Panc1 (cell line): ENCODE measurements around the gene MAPKAPK3. TPM values are rescaled to one million over a fixed set of nuclear protein-coding genes. Genes with fewer than 3 reads are reported as not detected.

ENCODE experiments used
- ATAC-seq: fragments of 200-7000 bp; cut with Tn5 transposase; 2 replicates; pipeline ENCODE4 v1.9.1; 2020; ENCODE audit warnings: mild to moderate bottlenecking, moderate library complexity
- BruUV-seq: library from RNA; stranded (reverse); fragments of 400-500 nt; replicated peaks from 2 replicates; lab custom pipeline; 2021; lab: Mats Ljungman, UMichigan
- CTCF ChIA-PET: fragments of 300-600 bp; sonication (Branson Sonifier 250); formaldehyde crosslinking; loops from one replicate; lab custom pipeline; 2022; ENCODE audit warnings: antibody characterized with exemption; lab: Charles Lee
- POLR2A ChIA-PET: fragments of 300-600 bp; sonication (Branson Sonifier 250); formaldehyde crosslinking; loops from one replicate; lab custom pipeline; 2022; ENCODE audit warnings: antibody characterized with exemption; lab: Charles Lee
- DNase-seq: peaks from one replicate; pipeline ENCODE4 v3.0.0-alpha.2; 2010; ENCODE audit warnings: low read depth, low spot score
- H3K27ac ChIP-seq: 2 replicates; pipeline ENCODE4 v1.5.1; 2011; ENCODE audit warnings: mild to moderate bottlenecking, low read length, inconsistent platforms
- H3K27me3 ChIP-seq: fragments of 200-500 bp; sonication (Bioruptor generic); 2 replicates; pipeline ENCODE4 v1.6.0; 2014; ENCODE audit warnings: low read length, inconsistent platforms; ENCODE audit not compliant: control insufficient read depth, insufficient read depth
- H3K36me3 ChIP-seq: fragments of 200-500 bp; sonication (Bioruptor generic); 2 replicates; pipeline ENCODE4 v1.5.1; 2014; ENCODE audit warnings: inconsistent platforms, mild to moderate bottlenecking, low read length, moderate library complexity; ENCODE audit not compliant: control insufficient read depth, insufficient read depth
- H3K4me1 ChIP-seq: 2 replicates; pipeline ENCODE4 v1.5.1; 2011; ENCODE audit warnings: inconsistent platforms, mild to moderate bottlenecking, low read length, moderate library complexity; ENCODE audit not compliant: control insufficient read depth, insufficient read depth
- H3K4me3 ChIP-seq, 2 experiments: 2 replicates each; pipeline ENCODE4 v1.5.1; 2011 to 2012; ENCODE audit warnings: low read depth in 2 of 2, low read length in 2 of 2, mild to moderate bottlenecking in 2 of 2, inconsistent platforms in 1 of 2, moderate library complexity in 1 of 2
- H3K9me3 ChIP-seq: fragments of 200-500 bp; sonication (Bioruptor generic); 2 replicates; pipeline ENCODE4 v1.5.1; 2014; ENCODE audit warnings: low read depth, mild to moderate bottlenecking, inconsistent platforms, low read length, moderate library complexity; ENCODE audit not compliant: control insufficient read depth, insufficient read depth
- POLR2AphosphoS5 ChIP-seq: IDR thresholded peaks from 2 replicates; pipeline ENCODE4 v1.6.1; 2012; ENCODE audit warnings: mild to moderate bottlenecking, low read depth, low read length, moderate library complexity
- SIN3A ChIP-seq: IDR thresholded peaks from 2 replicates; pipeline ENCODE4 v1.6.1; 2012; ENCODE audit warnings: low read depth, mild to moderate bottlenecking, low read length, moderate library complexity, borderline replicate concordance; ENCODE audit not compliant: insufficient read depth
- TCF7L2 ChIP-seq: IDR thresholded peaks from 2 replicates; pipeline ENCODE4 v1.6.1; 2011; ENCODE audit warnings: mild to moderate bottlenecking, low read depth, low read length, inconsistent platforms
- in situ Hi-C: cut with HindIII; loops from 2 replicates; pipeline ENCODE4 v1.10.0; 2016; ENCODE audit warnings: low sequenced_read_pairs, low pct_unique_long_range_greater_than_20kb
- intact Hi-C: fragments of 100-400 bp; cut with micrococcal nuclease; formaldehyde crosslinking; loops from one replicate; pipeline ENCODE4 v1.10.0; 2022; ENCODE audit not compliant: unreplicated experiment
- total RNA-seq: library from RNA; stranded (reverse); gene quantifications from one replicate; pipeline ENCODE4 v1.2.1, GENCODE V29; 2021; ENCODE audit not compliant: unreplicated experiment
- TF ChIP-seq, protein P1 (sequence below), 2 experiments: IDR thresholded peaks; 2 replicates each; pipeline ENCODE4 v1.6.1; 2011 to 2012; ENCODE audit warnings: low read depth in 2 of 2, control low read depth in 1 of 2, low read length in 1 of 2, mild to moderate bottlenecking in 1 of 2, moderate library complexity in 1 of 2; ENCODE audit not compliant: insufficient read depth in 1 of 2
- TF ChIP-seq, protein P2 (sequence below): fragments of 450-650 bp; IDR thresholded peaks from 2 replicates; pipeline ENCODE4 v1.5.1; 2017; ENCODE audit warnings: mild to moderate bottlenecking

MAPKAPK3 gene
- total RNA-seq, 1 experiment from 2014 or later = 14.8 TPM

DNA sequence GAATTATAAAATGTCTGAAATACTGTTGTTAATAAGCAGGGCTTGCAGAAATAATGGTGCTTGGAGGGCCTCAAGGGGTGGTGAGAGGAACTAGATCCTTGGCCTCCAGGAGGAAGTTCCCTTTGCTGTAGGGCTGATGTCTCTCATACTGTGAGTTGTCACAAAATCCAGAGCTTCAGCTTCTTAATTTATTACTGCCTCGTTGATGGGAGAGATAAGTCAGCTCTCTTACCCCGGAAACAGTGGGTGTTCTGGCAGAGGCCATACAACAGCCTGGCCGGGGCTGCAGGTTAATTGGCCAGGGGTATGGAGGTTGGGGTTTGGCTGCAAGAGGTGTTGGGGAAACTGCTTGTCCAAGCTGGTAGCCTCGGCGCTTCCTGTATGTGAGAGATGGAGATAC lies 15.5 kb downstream of the MAPKAPK3 start:
- no peaks in the 10 kb centered on the region for H3K9me3 ChIP-seq
- in situ Hi-C loops = no loop called here
- ChIA-PET CTCF (interaction anchor here (0.6 kb wide), 2 partner anchors 608 to 868 kb away, joined by 3 to 14 read pairs; no protein-coding TSS in a partner anchor), POLR2A (no interaction called here)
- DNase-seq = no peak
- no peak overlapping the region for H3K4me3 ChIP-seq
- no peaks in the 10 kb centered on the region for H3K27me3 ChIP-seq
- no peaks in the 10 kb centered on the region for H3K36me3 ChIP-seq
- no peaks in the 10 kb centered on the region for H3K4me1 ChIP-seq
- no TSS peak for BruUV-seq
- no peak overlapping the region for H3K27ac ChIP-seq
- TF ChIP-seq POLR2AphosphoS5 = no peak
- TF ChIP-seq TCF7L2 = no peak
- TF ChIP-seq, protein P1, sequence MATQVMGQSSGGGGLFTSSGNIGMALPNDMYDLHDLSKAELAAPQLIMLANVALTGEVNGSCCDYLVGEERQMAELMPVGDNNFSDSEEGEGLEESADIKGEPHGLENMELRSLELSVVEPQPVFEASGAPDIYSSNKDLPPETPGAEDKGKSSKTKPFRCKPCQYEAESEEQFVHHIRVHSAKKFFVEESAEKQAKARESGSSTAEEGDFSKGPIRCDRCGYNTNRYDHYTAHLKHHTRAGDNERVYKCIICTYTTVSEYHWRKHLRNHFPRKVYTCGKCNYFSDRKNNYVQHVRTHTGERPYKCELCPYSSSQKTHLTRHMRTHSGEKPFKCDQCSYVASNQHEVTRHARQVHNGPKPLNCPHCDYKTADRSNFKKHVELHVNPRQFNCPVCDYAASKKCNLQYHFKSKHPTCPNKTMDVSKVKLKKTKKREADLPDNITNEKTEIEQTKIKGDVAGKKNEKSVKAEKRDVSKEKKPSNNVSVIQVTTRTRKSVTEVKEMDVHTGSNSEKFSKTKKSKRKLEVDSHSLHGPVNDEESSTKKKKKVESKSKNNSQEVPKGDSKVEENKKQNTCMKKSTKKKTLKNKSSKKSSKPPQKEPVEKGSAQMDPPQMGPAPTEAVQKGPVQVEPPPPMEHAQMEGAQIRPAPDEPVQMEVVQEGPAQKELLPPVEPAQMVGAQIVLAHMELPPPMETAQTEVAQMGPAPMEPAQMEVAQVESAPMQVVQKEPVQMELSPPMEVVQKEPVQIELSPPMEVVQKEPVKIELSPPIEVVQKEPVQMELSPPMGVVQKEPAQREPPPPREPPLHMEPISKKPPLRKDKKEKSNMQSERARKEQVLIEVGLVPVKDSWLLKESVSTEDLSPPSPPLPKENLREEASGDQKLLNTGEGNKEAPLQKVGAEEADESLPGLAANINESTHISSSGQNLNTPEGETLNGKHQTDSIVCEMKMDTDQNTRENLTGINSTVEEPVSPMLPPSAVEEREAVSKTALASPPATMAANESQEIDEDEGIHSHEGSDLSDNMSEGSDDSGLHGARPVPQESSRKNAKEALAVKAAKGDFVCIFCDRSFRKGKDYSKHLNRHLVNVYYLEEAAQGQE (IDR thresholded peaks at IDR 0.05; ENCODE audit: insufficient read depth in 1 of 2, low read depth in 2 of 2, low read length in 1 of 2) = no peak
- no peak for TF ChIP-seq SIN3A
- TF ChIP-seq, protein P2, sequence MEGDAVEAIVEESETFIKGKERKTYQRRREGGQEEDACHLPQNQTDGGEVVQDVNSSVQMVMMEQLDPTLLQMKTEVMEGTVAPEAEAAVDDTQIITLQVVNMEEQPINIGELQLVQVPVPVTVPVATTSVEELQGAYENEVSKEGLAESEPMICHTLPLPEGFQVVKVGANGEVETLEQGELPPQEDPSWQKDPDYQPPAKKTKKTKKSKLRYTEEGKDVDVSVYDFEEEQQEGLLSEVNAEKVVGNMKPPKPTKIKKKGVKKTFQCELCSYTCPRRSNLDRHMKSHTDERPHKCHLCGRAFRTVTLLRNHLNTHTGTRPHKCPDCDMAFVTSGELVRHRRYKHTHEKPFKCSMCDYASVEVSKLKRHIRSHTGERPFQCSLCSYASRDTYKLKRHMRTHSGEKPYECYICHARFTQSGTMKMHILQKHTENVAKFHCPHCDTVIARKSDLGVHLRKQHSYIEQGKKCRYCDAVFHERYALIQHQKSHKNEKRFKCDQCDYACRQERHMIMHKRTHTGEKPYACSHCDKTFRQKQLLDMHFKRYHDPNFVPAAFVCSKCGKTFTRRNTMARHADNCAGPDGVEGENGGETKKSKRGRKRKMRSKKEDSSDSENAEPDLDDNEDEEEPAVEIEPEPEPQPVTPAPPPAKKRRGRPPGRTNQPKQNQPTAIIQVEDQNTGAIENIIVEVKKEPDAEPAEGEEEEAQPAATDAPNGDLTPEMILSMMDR = no peak
- intact Hi-C loops = no loop called here
- ATAC-seq = no peak

DNA sequence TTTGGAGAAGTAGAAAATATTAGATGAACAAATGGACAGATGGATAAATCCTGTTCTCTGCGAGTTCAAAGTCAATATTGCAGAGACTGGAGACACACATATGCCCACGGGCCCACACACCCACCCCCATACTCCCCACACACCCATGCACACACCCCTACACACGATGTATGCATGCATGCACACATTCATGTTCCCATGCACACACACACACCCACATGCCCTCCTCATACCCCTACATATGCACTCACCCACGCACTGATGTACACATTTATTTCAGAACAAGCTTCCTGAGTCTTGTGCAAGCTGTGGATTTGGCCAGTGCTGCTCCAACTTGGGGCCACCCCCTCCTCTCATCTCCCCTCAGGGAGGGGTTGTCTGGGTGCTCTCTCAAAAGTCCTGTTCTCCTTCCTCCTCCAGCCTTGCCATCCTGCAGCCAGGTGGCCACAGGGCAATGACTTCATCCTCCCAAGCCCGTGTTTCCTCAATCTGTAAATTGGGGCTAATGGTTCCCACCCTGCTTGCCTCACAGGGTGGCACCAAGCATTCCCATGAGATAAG lies 16.4 kb downstream of the MAPKAPK3 start:
- TF ChIP-seq SIN3A (no peak), POLR2AphosphoS5 (no peak), TCF7L2 (no peak)
- TF ChIP-seq, protein P1 (IDR thresholded peaks at IDR 0.05; ENCODE audit: insufficient read depth in 1 of 2, low read depth in 2 of 2, low read length in 1 of 2) = no peak
- TF ChIP-seq, protein P2 = no peak
- no TSS peak for BruUV-seq
- no peak for DNase-seq

More for the DNA sequence above, 16.4 kb downstream of the MAPKAPK3 start:
- intact Hi-C loops = no loop called here
- in situ Hi-C loops = no loop called here
- Histone ChIP-seq H3K9me3 (no peaks in the 10 kb centered on the region), H3K4me3 (no peak overlapping the region), H3K27ac (no peak overlapping the region), H3K36me3 (no peaks in the 10 kb centered on the region), H3K4me1 (no peaks in the 10 kb centered on the region), H3K27me3 (no peaks in the 10 kb centered on the region)
- CTCF ChIA-PET = no interaction called here
- no peak for ATAC-seq
- POLR2A ChIA-PET = no interaction called here
